Breast epithelium (tissue), 4 donors: ENCODE results near the gene AKR7A2. TPM values are rescaled to one million over a fixed set of nuclear protein-coding genes. Genes with fewer than 3 reads are reported as not detected.
A peak's percentile ranks its signal among the peaks of the same experiment; 100 is the strongest.

Experiments
- DNase-seq, 2 donors: peaks; one replicate each; pipeline ENCODE4 v3.0.0-alpha.2; 2019; ENCODE audit warnings: low spot score in 2 of 2
- H3K27ac ChIP-seq, 2 donors: fragments of 200-600 bp; sonication (generic) in 1 of 2; one replicate each; pipeline ENCODE4 v1.5.1; 2016 to 2019; ENCODE audit warnings: mild to moderate bottlenecking in 1 of 2
- H3K27me3 ChIP-seq, 2 donors: fragments of 200-600 bp; sonication (generic) in 1 of 2; one replicate each; pipeline versions ENCODE4 v1.5.1 to v1.6.0; 2017 to 2019; ENCODE audit warnings: control low read depth in 1 of 2, mild to moderate bottlenecking in 1 of 2
- H3K36me3 ChIP-seq: fragments of 200-600 bp; one replicate; pipeline ENCODE4 v1.5.1; 2019
- H3K4me1 ChIP-seq, 2 donors: fragments of 200-600 bp; sonication (generic); one replicate each; pipeline ENCODE4 v1.5.1; 2016 to 2019; ENCODE audit warnings: control low read depth in 1 of 2
- H3K4me3 ChIP-seq, 3 donors: fragments of 200-600 bp; sonication (generic); 1 replicate in 2 of 3; 2 replicates in 1 of 3; pipeline ENCODE4 v1.5.1; 2016 to 2019; ENCODE audit warnings: mild to moderate bottlenecking in 3 of 3, moderate library complexity in 2 of 3
- H3K9me3 ChIP-seq, 2 donors: fragments of 200-600 bp; sonication (generic) in 1 of 2; one replicate each; pipeline ENCODE4 v1.5.1; 2016 to 2019; ENCODE audit warnings: control low read depth in 1 of 2
- CTCF ChIP-seq, 3 donors: fragments of 450-650 bp; IDR thresholded peaks; one replicate each; pipeline ENCODE4 v1.5.1; 2016 to 2017; ENCODE audit warnings: antibody characterized with exemption in 3 of 3, mild to moderate bottlenecking in 3 of 3, moderate library complexity in 3 of 3
- POLR2A ChIP-seq: fragments of 450-650 bp; IDR thresholded peaks from one replicate; pipeline ENCODE4 v1.6.1; 2016; ENCODE audit warnings: antibody characterized with exemption, mild to moderate bottlenecking, moderate library complexity
- POLR2AphosphoS5 ChIP-seq, 3 donors: sonication (generic); formaldehyde crosslinking; IDR thresholded peaks; one replicate each; pipeline ENCODE4 v1.6.1; 2017; ENCODE audit warnings: antibody characterized with exemption in 3 of 3
- intact Hi-C: fragments of 100-400 bp; cut with DNase I; formaldehyde crosslinking; loops from one replicate; pipeline ENCODE4 v1.15.1; 2023; ENCODE audit warnings: low total_unique reads
- total RNA-seq, 3 donors: library from RNA; depleted of rRNA; stranded (reverse); fragments of >200 nt; gene quantifications; one replicate each; pipeline ENCODE4 v1.1.0, GENCODE V29; 2016

AKR7A2 gene
- total RNA-seq, 3 donors from 2014 or later: 65.9 to 116 (median 80.5) TPM

GRCh38 chr1:19347533-19348172 lies 35.7 kb upstream of the AKR7A2 start:
- no peaks in the 10 kb centered on the region for H3K36me3 ChIP-seq
- H3K4me1 ChIP-seq: peaks cover 0 to 4% of the 10 kb centered on the region in 2 donors
- H3K9me3 ChIP-seq: no peaks in the 10 kb centered on the region
- H3K27ac ChIP-seq: peak overlapping the region in 1 of 2 donors; percentile 14
- no peaks in the 10 kb centered on the region for H3K27me3 ChIP-seq
- intact Hi-C loops: loop anchor here (10.0 kb wide), 1 partner anchor 307 kb away; no protein-coding TSS in a partner anchor
- no peak for DNase-seq
- no peak overlapping the region for H3K4me3 ChIP-seq
- no peak for TF ChIP-seq POLR2A
- TF ChIP-seq CTCF (IDR thresholded peaks at IDR 0.05): no peak
- TF ChIP-seq POLR2AphosphoS5 (IDR thresholded peaks at IDR 0.05): no peak

GRCh38 chr1:19346026-19346425 lies 34.1 kb upstream of the AKR7A2 start:
- no peaks in the 10 kb centered on the region for H3K27me3 ChIP-seq
- H3K4me3 ChIP-seq: no peak overlapping the region
- no peak for DNase-seq
- no peaks in the 10 kb centered on the region for H3K9me3 ChIP-seq
- TF ChIP-seq POLR2AphosphoS5 (IDR thresholded peaks at IDR 0.05): no peak
- no peak for TF ChIP-seq CTCF (IDR thresholded peaks at IDR 0.05)
- TF ChIP-seq POLR2A: no peak
- H3K4me1 ChIP-seq: peaks cover 4 to 6% of the 10 kb centered on the region in 2 donors
- H3K36me3 ChIP-seq: no peaks in the 10 kb centered on the region
- no peak overlapping the region for H3K27ac ChIP-seq
- intact Hi-C loops: loop anchor here (10.0 kb wide), 1 partner anchor 309 kb away; no protein-coding TSS in a partner anchor

- Histone ChIP-seq H3K27me3 (no peaks in the 10 kb centered on the region), H3K36me3 (no peaks in the 10 kb centered on the region), H3K9me3 (no peaks in the 10 kb centered on the region), H3K4me3 (no peak overlapping the region), H3K27ac (no peak overlapping the region), H3K4me1 (peaks cover 4 to 6% of the 10 kb centered on the region in 2 donors)
- no peak for DNase-seq
- TF ChIP-seq POLR2A: no peak
- TF ChIP-seq POLR2AphosphoS5 (IDR thresholded peaks at IDR 0.05): no peak
- no peak for TF ChIP-seq CTCF (IDR thresholded peaks at IDR 0.05)
- intact Hi-C loops: loop anchor here (10.0 kb wide), 1 partner anchor 309 kb away; no protein-coding TSS in a partner anchor
Observed at GRCh38 chr1:19345391-19345790, 33.4 kb upstream of the AKR7A2 start.

- no peaks in the 10 kb centered on the region for H3K36me3 ChIP-seq
- H3K27me3 ChIP-seq: no peaks in the 10 kb centered on the region
- H3K27ac ChIP-seq: peak overlapping the region; percentile 25 to 50
- TF ChIP-seq CTCF (IDR thresholded peaks at IDR 0.05): no peak
- DNase-seq: no peak
- intact Hi-C loops: loop anchor here (10.0 kb wide), 1 partner anchor 310 kb away; no protein-coding TSS in a partner anchor
- peaks cover 4 to 6% of the 10 kb centered on the region in 2 donors for H3K4me1 ChIP-seq
- H3K4me3 ChIP-seq: no peak overlapping the region
- no peaks in the 10 kb centered on the region for H3K9me3 ChIP-seq
Observed at GRCh38 chr1:19344831-19345230, 32.9 kb upstream of the AKR7A2 start.

- TF ChIP-seq POLR2A (no peak), CTCF (IDR thresholded peaks at IDR 0.05) (peak; percentile 87 to 96 (median 93)), POLR2AphosphoS5 (IDR thresholded peaks at IDR 0.05) (no peak)
- H3K27me3 ChIP-seq: no peaks in the 10 kb centered on the region
- H3K9me3 ChIP-seq: no peaks in the 10 kb centered on the region
- DNase-seq: peak; percentile 50 to 68
- peak overlapping the region; percentile 25 to 50 for H3K27ac ChIP-seq
- H3K36me3 ChIP-seq: no peaks in the 10 kb centered on the region
- no peak overlapping the region for H3K4me3 ChIP-seq
- peaks cover 4 to 6% of the 10 kb centered on the region in 2 donors for H3K4me1 ChIP-seq
- intact Hi-C loops: loop anchor here (10.0 kb wide), 1 partner anchor 310 kb away; no protein-coding TSS in a partner anchor
Observed at GRCh38 chr1:19344372-19344810, 32.4 kb upstream of the AKR7A2 start.
